ENCODE measurements around the gene MTG1.

Gene MTG1

GRCh38 chr10:133452453-133452852 is 58.5 kb downstream of the MTG1 start:
- DNase-seq (ENCODE audit: low read depth in 2 of 2): no peak

DNA sequence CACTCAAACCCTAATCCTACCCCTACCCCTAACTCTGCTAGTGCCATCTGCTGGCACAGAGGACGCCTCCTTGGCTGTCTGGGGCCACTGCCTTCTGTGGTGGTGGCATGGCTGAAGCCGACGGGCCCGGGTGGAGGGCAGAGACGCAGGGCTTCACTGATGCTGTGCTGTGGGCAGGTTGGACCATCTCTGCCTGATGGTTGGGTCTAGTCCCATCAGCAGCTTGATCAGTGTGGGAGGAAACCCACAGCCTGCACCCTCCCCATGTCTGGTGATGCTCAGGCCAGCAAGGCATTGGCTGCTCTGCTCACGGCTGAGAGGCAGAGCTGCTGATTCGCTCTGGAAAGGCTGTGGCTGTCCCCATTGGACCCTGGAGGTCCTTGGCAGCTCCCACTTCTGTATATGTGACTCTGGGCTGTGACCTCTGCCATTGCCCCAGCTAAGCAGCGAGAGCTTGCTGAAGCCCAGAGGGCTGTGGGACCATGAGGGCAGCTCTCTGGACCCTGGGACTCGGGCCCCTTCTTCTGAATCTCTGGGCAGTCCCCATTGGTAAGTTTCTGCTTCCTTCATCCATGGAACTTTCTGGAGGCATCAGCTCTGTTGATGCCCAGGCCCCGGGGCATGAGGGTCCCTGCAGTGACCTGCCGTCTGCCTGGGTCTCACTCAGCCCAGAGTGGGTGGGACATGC is 59.7 kb downstream of the MTG1 start, which contains the start of gene SCART1:
Gene SCART1, plus strand, starts transcription at position 430 of the 688 bp plus-strand sequence. Its CDS starts 53 bp downstream, at position 483.
- no peak for DNase-seq (ENCODE audit: low read depth in 2 of 2)

DNA sequence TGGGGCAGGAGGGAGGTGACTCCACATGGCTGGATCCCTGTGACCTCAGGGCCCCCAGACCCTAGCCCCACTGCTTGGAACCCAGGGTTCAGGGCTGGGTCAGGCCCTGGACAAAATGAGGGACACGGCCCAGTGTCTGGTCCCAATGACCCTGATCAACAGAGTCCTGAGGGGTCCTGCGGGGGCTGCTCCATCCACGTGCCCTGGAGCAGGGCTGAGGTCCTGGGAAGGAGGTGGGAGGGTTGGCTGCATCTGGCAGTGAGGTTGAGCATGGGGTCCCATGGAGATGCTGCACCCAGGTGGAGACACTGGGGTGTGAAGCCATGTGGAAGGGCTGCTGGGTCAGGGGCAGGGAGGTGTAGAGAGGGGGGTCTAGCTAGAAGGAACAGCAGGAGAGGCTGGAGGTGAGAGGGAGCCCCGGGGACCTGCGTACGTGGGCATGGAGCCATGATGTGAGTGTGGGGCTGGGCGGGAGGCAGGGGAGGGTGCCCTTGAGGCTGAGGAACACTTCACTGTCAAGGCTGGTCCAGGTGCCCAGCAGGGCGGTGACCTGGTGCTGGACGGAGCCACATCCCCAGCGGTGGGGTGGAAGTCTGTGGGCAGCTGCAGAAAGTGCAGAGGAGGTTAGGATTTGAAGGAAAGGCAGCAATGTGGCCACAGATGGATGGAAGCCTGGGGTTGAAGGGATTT is 60.4 kb downstream of the MTG1 start:
- no peak for DNase-seq (ENCODE audit: low read depth in 2 of 2)

- DNase-seq (ENCODE audit: low read depth in 2 of 2): no peak
These were observed 61.2 kb downstream of the MTG1 start for GRCh38 chr10:133455196-133455595.

GRCh38 chr10:133455611-133456031 is 61.7 kb downstream of the MTG1 start:
- DNase-seq (ENCODE audit: low read depth in 2 of 2): no peak

DNA sequence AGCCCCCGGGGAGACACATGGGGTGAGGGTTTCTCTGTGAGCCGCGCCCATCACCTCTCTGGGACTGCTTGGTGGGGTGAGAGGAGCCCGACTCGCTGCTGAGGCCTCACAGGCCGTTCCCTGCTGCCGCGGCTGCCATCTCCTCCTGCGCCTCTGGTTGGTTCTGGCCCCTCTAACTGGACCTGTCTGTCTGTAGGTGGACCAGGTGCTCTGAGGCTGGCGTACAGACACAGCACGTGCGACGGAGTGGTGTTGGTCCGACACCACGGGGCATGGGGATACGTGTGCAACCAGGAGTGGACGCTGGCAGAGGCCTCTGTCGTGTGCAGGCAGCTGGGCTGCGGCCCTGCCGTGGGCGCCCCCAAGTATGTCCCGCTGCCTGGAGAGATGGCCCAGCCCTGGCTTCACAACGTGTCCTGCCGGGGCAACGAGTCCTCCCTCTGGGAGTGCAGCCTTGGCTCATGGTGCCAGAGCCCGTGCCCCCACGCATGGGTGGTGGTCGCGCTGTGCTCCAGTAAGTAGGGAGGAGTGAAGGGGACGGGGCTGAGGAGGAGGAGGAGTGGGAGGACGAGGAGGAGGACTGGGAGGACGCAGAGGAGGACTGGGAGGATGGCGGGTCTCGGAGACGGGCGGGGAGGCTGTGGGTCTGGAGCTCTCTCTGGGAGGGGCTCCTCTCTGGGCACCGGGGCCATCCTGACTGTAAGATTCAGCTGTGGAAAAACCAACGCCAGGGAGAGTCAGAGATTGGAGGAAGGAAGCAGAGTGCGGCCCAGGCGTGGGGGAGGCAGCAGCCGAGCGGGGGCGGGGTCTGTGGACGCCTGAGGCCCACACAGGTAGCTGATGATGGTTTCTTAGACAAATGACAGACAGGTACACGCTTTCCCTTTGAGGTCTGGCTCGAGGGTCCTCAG is 62.3 kb downstream of the MTG1 start:
- no peak for DNase-seq (ENCODE audit: low read depth in 2 of 2)

DNA sequence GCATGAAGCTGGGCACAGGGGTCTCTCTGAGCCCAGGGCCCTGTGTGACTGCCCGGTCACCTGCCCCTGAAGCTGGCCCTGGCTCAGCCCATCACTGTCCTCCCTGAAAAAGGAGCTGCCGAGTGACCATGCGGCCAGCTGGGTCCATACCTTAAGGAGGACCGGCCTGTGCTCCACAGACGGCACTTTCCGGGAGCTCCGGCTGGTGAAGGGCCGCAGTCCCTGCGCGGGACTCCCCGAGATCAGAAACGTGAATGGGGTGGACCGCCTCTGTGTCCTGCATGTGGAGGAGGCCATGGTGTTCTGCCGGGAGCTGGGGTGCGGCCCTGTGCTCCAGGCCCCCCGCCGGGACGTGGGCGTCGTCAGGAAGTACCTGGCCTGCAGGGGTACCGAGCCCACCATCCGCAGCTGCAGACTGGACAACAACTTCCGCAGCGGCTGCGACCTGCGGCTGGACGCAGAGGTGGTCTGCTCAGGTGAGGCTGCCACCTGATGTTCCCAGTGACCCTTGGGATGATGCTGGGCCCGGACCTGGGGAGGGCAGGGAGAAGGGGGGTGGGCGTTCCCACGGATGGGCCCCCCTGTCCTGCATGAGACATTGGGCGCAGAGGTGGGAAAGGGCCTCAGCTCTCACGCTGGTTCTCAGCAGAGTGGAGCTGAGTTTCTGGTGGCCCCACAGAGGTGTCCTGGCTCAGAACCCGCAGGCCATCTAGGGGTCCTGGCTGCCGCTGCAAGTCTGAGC is 63.3 kb downstream of the MTG1 start:
- DNase-seq (ENCODE audit: low read depth in 2 of 2): no peak

GRCh38 chr10:133458021-133458709 is 64.2 kb downstream of the MTG1 start:
- DNase-seq (ENCODE audit: low read depth in 2 of 2): no peak

DNA sequence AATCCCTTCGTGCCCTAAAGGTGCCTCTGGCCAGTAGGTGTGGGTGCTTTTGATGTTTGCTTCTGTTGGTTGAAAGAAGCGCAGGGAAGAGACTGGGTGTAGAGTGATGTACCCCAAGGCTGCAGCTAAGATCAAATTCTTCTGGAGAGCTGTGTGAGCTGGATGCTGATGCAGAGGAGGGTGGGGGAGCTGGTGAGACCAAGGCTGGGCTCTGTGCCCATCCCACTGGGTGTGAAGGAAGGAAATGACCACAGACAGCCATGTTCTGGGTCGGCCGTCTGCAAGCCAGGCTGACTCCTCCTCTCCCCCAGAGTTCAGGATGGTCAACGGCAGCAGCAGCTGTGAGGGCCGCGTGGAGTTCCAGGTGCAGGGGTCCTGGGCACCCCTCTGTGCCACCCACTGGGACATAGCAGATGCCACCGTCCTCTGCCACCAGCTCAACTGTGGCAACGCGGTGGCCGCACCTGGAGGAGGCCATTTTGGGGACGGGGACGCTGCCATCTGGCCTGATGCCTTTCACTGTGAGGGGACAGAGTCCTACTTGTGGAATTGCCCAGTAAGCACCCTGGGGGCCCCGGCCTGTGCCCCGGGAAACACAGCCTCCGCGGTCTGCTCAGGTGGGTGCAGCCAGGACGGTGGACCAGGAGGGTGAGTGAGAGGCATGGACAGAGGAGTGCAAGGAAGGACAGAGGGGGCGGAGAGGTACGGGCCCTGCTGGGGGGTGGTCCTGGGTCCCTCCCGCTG is 64.9 kb downstream of the MTG1 start:
- DNase-seq (ENCODE audit: low read depth in 2 of 2): no peak

DNA sequence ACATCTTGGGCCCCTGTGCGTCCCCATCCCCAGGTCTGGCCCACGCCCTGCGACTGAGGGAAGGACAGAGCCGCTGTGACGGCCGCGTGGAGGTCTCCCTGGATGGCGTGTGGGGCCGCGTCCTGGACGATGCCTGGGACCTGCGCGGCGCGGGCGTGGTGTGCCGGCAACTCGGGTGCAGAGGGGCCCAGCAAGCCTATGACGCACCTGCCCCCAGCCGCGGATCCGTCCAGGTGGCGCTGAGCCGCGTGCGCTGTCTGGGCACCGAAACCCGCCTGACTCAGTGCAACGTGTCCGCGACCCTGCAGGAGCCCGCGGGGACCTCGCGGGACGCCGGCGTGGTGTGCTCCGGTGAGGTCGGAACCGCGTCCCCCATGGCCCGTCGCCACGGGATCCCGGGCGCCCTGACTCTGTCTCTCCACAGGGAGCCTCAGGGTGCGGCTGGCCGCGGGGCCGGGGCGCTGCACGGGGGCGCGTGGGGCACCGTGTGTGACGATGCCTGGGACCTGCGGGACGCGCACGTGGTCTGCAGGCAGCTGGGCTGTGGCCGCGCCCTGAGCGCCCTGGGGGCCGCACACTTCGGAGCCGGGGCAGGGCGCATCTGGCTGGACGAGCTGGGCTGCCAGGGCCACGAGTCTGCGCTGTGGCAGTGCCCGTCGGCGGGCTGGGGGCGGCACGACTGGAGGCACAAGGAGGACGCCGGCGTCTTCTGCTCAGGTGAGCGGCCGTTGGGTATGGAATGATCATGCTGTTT is 65.7 kb downstream of the MTG1 start:
- no peak for DNase-seq (ENCODE audit: low read depth in 2 of 2)

DNA sequence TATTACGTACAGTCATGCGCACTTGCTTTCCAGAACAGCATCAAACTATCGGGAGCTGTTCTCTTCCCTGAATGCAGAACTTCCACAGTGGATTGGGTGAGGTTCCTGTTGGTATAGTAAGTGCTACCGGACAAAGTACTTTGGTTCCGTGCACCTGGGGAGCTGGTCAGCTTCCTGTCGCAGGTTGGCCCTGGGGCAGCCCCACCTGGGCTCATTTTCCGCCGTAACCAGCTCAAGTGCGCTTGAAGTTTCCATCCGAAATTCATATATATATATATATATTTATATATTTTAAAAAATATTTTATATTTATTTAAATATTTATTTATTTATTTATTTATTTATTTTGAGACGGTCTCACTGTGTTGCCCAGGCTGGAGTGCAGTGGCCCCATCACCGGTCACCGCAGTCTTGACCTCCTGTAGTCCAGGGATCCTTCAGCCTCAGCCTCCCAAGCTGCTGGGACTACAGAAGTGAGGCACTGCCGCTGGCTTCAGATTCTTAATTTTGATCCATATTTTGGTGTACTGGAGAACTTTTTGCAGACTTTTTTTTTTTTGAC is 66.3 kb downstream of the MTG1 start:
- no peak for DNase-seq (ENCODE audit: low read depth in 2 of 2)

DNA sequence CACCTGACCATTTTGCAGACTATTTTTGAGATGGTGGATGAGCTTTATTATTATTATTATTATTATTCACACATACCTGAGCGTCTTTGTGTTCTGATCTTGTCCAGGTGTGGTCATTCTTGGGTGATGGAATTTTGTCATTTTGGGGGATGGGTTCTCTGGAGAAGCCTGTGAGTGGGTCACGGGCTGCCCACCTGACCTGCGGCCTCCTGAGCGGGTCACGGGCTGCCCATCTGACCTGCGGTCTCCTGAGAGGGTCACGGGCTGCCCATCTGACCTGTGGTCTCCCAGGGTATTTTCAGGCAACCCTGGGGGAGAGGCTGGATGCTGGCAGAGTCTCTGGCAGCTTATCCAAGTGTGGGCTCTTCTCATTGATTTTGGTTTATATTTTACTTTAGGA is 67.1 kb downstream of the MTG1 start:
- DNase-seq (ENCODE audit: low read depth in 2 of 2): no peak

DNA sequence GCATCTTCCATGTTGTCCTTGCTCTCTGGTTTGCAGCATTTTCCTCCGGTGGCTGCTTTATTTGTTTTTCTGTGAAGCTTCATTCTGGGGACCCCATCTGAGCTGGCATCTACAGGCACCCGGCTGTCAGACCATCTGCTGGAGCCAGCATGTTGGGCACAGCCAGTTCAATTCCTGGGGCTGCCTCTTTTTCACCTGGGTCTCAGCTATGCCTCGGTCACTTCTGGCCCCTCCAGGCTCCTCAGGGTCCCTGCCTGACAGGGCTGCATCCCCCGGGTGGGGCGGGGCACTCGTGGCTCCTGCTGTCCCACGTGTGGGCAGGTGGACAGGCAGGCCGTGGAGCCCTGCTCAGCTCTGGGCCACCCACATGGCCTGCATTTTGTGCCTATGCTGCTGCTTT is 67.9 kb downstream of the MTG1 start:
- DNase-seq (ENCODE audit: low read depth in 2 of 2): no peak

- DNase-seq (ENCODE audit: low read depth in 2 of 2): no peak
These were observed 68.8 kb downstream of the MTG1 start for GRCh38 chr10:133462512-133463305.

DNA sequence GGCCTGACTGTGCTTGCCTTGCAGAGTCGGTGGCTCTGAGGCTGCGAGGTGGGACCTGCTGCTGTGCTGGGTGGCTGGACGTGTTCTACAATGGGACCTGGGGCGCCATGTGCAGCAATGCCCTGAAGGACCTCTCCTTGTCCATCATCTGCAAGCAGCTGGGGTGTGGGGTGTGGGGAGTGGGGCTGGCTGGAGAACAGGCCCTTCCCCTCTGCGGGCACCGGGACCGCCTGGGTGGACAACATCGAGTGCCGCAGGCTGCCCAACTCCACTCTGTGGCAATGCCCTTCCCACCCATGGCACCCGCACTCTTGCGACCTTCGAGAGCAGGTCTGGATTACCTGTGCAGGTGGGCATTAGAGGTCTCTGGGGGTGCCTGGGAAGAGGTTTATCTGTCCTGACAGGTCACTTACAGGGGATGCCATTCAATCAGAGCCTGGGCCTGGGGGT is 70.7 kb downstream of the MTG1 start:
- DNase-seq (ENCODE audit: low read depth in 2 of 2): no peak

- DNase-seq (ENCODE audit: low read depth in 2 of 2): no peak
These were observed 71.4 kb downstream of the MTG1 start for GRCh38 chr10:133465191-133465949.

- no peak for DNase-seq (ENCODE audit: low read depth in 2 of 2)
These were observed 72.1 kb downstream of the MTG1 start for GRCh38 chr10:133465950-133466474.

All from stimulated activated CD8-positive, alpha-beta memory T cell treated with anti-CD3 and anti-CD28 coated beads, Interleukin-7, amount 100 ng/mL, for 1 hour (primary cell).